ENCODE results near the gene VAMP3.
"Not testable (repeated sequence)": the region's sequence is repeated elsewhere in the genome, so short reads cannot be mapped to it uniquely, and the experiment has no call there.

The VAMP3 gene

DNA sequence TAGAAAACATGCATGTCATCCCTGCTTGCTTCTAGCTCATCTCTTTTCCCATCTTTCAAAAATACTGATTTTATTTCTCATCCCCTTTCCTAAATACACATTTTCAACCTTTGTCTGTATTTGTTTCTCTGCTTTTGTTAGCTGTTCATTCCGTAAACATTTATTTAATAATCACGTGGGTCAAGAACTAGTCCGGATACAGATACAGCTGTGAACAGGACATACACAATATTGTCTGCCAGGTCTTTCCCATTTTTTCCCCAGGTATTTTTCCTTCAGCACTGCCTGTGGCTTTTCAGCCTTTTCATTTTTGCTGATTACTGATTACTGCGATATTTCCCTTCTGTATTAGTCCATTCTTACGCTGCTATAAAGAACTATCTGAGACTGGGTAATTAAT lies 18.7 kb downstream of the VAMP3 start:
- Histone ChIP-seq H3K27ac (ENCODE audit: low read length) (no peak overlapping the region), H3K9me3 (ENCODE audit: insufficient read depth, low read length, severe bottlenecking) (peaks cover 27% of the 10 kb centered on the region), H3K9ac (ENCODE audit: low read depth, low read length) (no peak overlapping the region), H3K4me3 (ENCODE audit: low read depth in 1 of 2, low read length in 2 of 2) (no peak overlapping the region), H4K20me1 (ENCODE audit: insufficient read depth, low read length) (no peaks in the 10 kb centered on the region), H3K4me2 (ENCODE audit: insufficient read depth, low read length) (no peak overlapping the region), H3K79me2 (ENCODE audit: insufficient read depth, low read length) (no peaks in the 10 kb centered on the region), H3K4me1 (ENCODE audit: insufficient read depth, low read length) (no peaks in the 10 kb centered on the region), H3K27me3 (ENCODE audit: insufficient read depth, low read length, poor library complexity) (no peaks in the 10 kb centered on the region), H2AFZ (ENCODE audit: low read depth, low read length) (no peak overlapping the region), H3K36me3 (ENCODE audit: insufficient read depth, low read length) (no peaks in the 10 kb centered on the region)
- DNase-seq (no peak), ATAC-seq (ENCODE audit: insufficient read depth, low read depth) (no peak)
- no peak for TF ChIP-seq EZH2 (IDR thresholded peaks at IDR 0.05; ENCODE audit: borderline replicate concordance, low read depth, low read length, severe bottlenecking)
- TF ChIP-seq, protein P1, sequence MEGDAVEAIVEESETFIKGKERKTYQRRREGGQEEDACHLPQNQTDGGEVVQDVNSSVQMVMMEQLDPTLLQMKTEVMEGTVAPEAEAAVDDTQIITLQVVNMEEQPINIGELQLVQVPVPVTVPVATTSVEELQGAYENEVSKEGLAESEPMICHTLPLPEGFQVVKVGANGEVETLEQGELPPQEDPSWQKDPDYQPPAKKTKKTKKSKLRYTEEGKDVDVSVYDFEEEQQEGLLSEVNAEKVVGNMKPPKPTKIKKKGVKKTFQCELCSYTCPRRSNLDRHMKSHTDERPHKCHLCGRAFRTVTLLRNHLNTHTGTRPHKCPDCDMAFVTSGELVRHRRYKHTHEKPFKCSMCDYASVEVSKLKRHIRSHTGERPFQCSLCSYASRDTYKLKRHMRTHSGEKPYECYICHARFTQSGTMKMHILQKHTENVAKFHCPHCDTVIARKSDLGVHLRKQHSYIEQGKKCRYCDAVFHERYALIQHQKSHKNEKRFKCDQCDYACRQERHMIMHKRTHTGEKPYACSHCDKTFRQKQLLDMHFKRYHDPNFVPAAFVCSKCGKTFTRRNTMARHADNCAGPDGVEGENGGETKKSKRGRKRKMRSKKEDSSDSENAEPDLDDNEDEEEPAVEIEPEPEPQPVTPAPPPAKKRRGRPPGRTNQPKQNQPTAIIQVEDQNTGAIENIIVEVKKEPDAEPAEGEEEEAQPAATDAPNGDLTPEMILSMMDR (IDR thresholded peaks at IDR 0.05; ENCODE audit: borderline replicate concordance, extremely low read depth, low read length, poor library complexity, severe bottlenecking), result no peak

GRCh38 chr1:7791027-7791426 lies 19.9 kb downstream of the VAMP3 start:
- H3K27ac ChIP-seq (ENCODE audit: low read length); H3K4me1 ChIP-seq (ENCODE audit: insufficient read depth, low read length); H3K4me3 ChIP-seq (ENCODE audit: low read depth in 1 of 2, low read length in 2 of 2); H3K4me2 ChIP-seq (ENCODE audit: insufficient read depth, low read length); H3K36me3 ChIP-seq (ENCODE audit: insufficient read depth, low read length); H3K27me3 ChIP-seq (ENCODE audit: insufficient read depth, low read length, poor library complexity); ATAC-seq (ENCODE audit: insufficient read depth, low read depth); H4K20me1 ChIP-seq (ENCODE audit: insufficient read depth, low read length); H3K9ac ChIP-seq (ENCODE audit: low read depth, low read length); H3K79me2 ChIP-seq (ENCODE audit: insufficient read depth, low read length); H2AFZ ChIP-seq (ENCODE audit: low read depth, low read length): not testable (repeated sequence)
- peak; percentile 12 for DNase-seq
- peaks cover 27% of the 10 kb centered on the region for H3K9me3 ChIP-seq (ENCODE audit: insufficient read depth, low read length, severe bottlenecking)

DNA sequence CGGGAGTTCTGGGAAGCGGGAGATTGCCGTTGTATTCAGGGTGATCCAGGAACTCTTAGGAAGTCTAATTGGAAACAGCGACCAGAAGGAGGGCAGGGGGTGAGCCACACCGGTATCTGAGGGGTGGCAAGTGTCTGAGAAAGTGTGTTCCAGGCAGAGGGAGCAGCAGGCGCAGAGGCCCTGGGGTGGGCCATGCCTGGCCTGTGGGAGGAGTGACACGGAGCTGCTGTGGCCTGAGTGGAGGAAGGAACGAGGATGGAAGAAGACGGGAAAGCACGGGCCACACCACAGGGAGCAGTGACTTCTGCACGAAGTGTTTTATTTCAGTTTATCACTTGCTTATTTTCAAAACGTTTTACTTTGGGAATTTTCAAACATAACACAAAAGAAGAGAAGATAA lies 24.3 kb downstream of the VAMP3 start:
- ATAC-seq (ENCODE audit: insufficient read depth, low read depth) (no peak), DNase-seq (no peak)
- H3K9me3 ChIP-seq (ENCODE audit: insufficient read depth, low read length, severe bottlenecking), result peaks cover 20% of the 10 kb centered on the region
- no peaks in the 10 kb centered on the region for H3K27me3 ChIP-seq (ENCODE audit: insufficient read depth, low read length, poor library complexity)
- H3K9ac ChIP-seq (ENCODE audit: low read depth, low read length), result no peak overlapping the region
- no peak overlapping the region for H3K4me3 ChIP-seq (ENCODE audit: low read depth in 1 of 2, low read length in 2 of 2)
- no peaks in the 10 kb centered on the region for H3K79me2 ChIP-seq (ENCODE audit: insufficient read depth, low read length)
- no peak overlapping the region for H3K4me2 ChIP-seq (ENCODE audit: insufficient read depth, low read length)
- no peaks in the 10 kb centered on the region for H4K20me1 ChIP-seq (ENCODE audit: insufficient read depth, low read length)
- no peak overlapping the region for H2AFZ ChIP-seq (ENCODE audit: low read depth, low read length)
- H3K27ac ChIP-seq (ENCODE audit: low read length), result no peak overlapping the region
- H3K36me3 ChIP-seq (ENCODE audit: insufficient read depth, low read length), result no peaks in the 10 kb centered on the region
- H3K4me1 ChIP-seq (ENCODE audit: insufficient read depth, low read length), result no peaks in the 10 kb centered on the region
- no peak for TF ChIP-seq EZH2 (IDR thresholded peaks at IDR 0.05; ENCODE audit: borderline replicate concordance, low read depth, low read length, severe bottlenecking)
- TF ChIP-seq, protein P1 (IDR thresholded peaks at IDR 0.05; ENCODE audit: borderline replicate concordance, extremely low read depth, low read length, poor library complexity, severe bottlenecking), result no peak

DNA sequence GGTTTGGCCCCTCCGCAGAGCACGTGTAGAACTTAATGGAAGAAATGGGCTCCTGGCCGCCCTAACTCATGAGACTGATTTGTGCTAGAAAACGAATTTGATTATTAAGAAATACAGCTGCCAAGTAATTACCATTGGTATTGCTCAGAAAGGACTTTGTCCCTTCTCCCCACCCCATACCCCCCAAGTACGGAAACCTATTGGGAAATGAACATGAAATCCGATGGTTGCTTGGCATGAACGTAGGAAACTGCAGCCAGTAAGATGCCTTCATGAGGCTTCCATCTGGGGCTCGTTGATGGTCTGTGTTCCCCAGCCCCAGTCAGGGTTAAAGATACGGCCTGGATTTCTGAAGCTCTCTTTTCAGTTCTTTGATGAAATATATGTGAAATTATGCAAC lies 34.4 kb downstream of the VAMP3 start:
- no peak overlapping the region for H3K9ac ChIP-seq (ENCODE audit: low read depth, low read length)

More for the DNA sequence above, 34.4 kb downstream of the VAMP3 start:
- no peaks in the 10 kb centered on the region for H3K4me1 ChIP-seq (ENCODE audit: insufficient read depth, low read length)
- no peaks in the 10 kb centered on the region for H3K9me3 ChIP-seq (ENCODE audit: insufficient read depth, low read length, severe bottlenecking)
- no peak for DNase-seq
- H3K36me3 ChIP-seq (ENCODE audit: insufficient read depth, low read length), result no peaks in the 10 kb centered on the region
- no peaks in the 10 kb centered on the region for H3K27me3 ChIP-seq (ENCODE audit: insufficient read depth, low read length, poor library complexity)
- H3K27ac ChIP-seq (ENCODE audit: low read length), result no peak overlapping the region
- no peaks in the 10 kb centered on the region for H3K79me2 ChIP-seq (ENCODE audit: insufficient read depth, low read length)
- no peak overlapping the region for H3K4me3 ChIP-seq (ENCODE audit: low read depth in 1 of 2, low read length in 2 of 2)
- TF ChIP-seq, protein P1 (IDR thresholded peaks at IDR 0.05; ENCODE audit: borderline replicate concordance, extremely low read depth, low read length, poor library complexity, severe bottlenecking), result no peak
- no peak for TF ChIP-seq EZH2 (IDR thresholded peaks at IDR 0.05; ENCODE audit: borderline replicate concordance, low read depth, low read length, severe bottlenecking)
- no peaks in the 10 kb centered on the region for H4K20me1 ChIP-seq (ENCODE audit: insufficient read depth, low read length)
- no peak overlapping the region for H2AFZ ChIP-seq (ENCODE audit: low read depth, low read length)
- H3K4me2 ChIP-seq (ENCODE audit: insufficient read depth, low read length), result no peak overlapping the region
- no peak for ATAC-seq (ENCODE audit: insufficient read depth, low read depth)
